HEK293 (cell line): ENCODE measurements around the gene SCRN2.

Source experiments
- KLF17 ChIP-seq: fragments of 450-650 bp; formaldehyde crosslinking; IDR thresholded peaks from 2 replicates; pipeline ENCODE4 v1.5.1; 2016; ENCODE audit warnings: missing biosample characterization, missing genetic modification characterization
- MZF1 ChIP-seq: fragments of 450-650 bp; formaldehyde crosslinking; IDR thresholded peaks from 2 replicates; pipeline ENCODE4 v1.5.1; 2017; ENCODE audit warnings: missing biosample characterization, missing genetic modification characterization, borderline replicate concordance
- OSR2 ChIP-seq: fragments of 450-650 bp; formaldehyde crosslinking; IDR thresholded peaks from 2 replicates; pipeline ENCODE4 v1.5.1; 2016; ENCODE audit warnings: missing biosample characterization, missing genetic modification characterization
- OVOL3 ChIP-seq: fragments of 450-650 bp; formaldehyde crosslinking; IDR thresholded peaks from 2 replicates; pipeline ENCODE4 v1.5.1; 2016; ENCODE audit warnings: missing biosample characterization, missing genetic modification characterization
- PRDM1 ChIP-seq: fragments of 450-650 bp; formaldehyde crosslinking; IDR thresholded peaks from 2 replicates; pipeline ENCODE4; 2016; ENCODE audit warnings: missing biosample characterization, missing genetic modification characterization
- SP7 ChIP-seq: fragments of 450-650 bp; formaldehyde crosslinking; IDR thresholded peaks from 2 replicates; pipeline ENCODE4 v1.5.1; 2016; ENCODE audit warnings: missing biosample characterization, missing genetic modification characterization
- ZFHX2 ChIP-seq: fragments of 450-650 bp; formaldehyde crosslinking; conservative IDR thresholded peaks from 2 replicates; pipeline ENCODE4 v1.5.1; 2016; ENCODE audit warnings: missing biosample characterization, missing genetic modification characterization
- ZIC2 ChIP-seq: fragments of 450-650 bp; formaldehyde crosslinking; IDR thresholded peaks from 2 replicates; pipeline ENCODE4 v1.5.1; 2016; ENCODE audit warnings: missing biosample characterization, missing genetic modification characterization
- ZNF132 ChIP-seq: fragments of 450-650 bp; formaldehyde crosslinking; IDR thresholded peaks from 2 replicates; pipeline ENCODE4 v1.5.1; 2017; ENCODE audit warnings: missing biosample characterization, missing genetic modification characterization, borderline replicate concordance
- ZNF138 ChIP-seq: fragments of 450-650 bp; formaldehyde crosslinking; IDR thresholded peaks from 2 replicates; pipeline ENCODE4 v1.5.1; 2016; ENCODE audit warnings: missing biosample characterization, missing genetic modification characterization, borderline replicate concordance
- ZNF16 ChIP-seq: fragments of 450-650 bp; formaldehyde crosslinking; IDR thresholded peaks from 2 replicates; pipeline ENCODE4 v1.5.1; 2016; ENCODE audit warnings: low read depth, missing biosample characterization, missing genetic modification characterization
- ZNF169 ChIP-seq: fragments of 450-650 bp; formaldehyde crosslinking; IDR thresholded peaks from 2 replicates; pipeline ENCODE4 v1.5.1; 2016; ENCODE audit warnings: missing biosample characterization, missing genetic modification characterization
- ZNF23 ChIP-seq: fragments of 450-650 bp; formaldehyde crosslinking; IDR thresholded peaks from 2 replicates; pipeline ENCODE4 v1.5.1; 2016; ENCODE audit warnings: missing biosample characterization, missing genetic modification characterization, borderline replicate concordance
- ZNF302 ChIP-seq: fragments of 450-650 bp; formaldehyde crosslinking; IDR thresholded peaks from 2 replicates; pipeline ENCODE4 v1.5.1; 2016; ENCODE audit warnings: missing biosample characterization, missing genetic modification characterization, low read depth
- ZNF518A ChIP-seq: fragments of 450-650 bp; formaldehyde crosslinking; conservative IDR thresholded peaks from 2 replicates; pipeline ENCODE4 v1.5.1; 2016; ENCODE audit warnings: low read depth, missing biosample characterization, missing genetic modification characterization
- ZNF549 ChIP-seq: fragments of 450-650 bp; IDR thresholded peaks from 2 replicates; pipeline ENCODE4 v1.5.1; 2018; ENCODE audit warnings: missing biosample characterization, missing genetic modification characterization, mild to moderate bottlenecking, inconsistent platforms, moderate library complexity
- ZNF621 ChIP-seq: fragments of 450-650 bp; formaldehyde crosslinking; IDR thresholded peaks from 2 replicates; pipeline ENCODE4 v1.5.1; 2017; ENCODE audit warnings: missing biosample characterization, missing genetic modification characterization
- ZNF624 ChIP-seq: fragments of 450-650 bp; formaldehyde crosslinking; IDR thresholded peaks from 2 replicates; pipeline ENCODE4 v1.5.1; 2017; ENCODE audit warnings: missing biosample characterization, missing genetic modification characterization
- ZNF626 ChIP-seq: fragments of 450-650 bp; sonication (Bioruptor Pico); formaldehyde crosslinking; IDR thresholded peaks from 2 replicates; pipeline ENCODE4 v1.5.1; 2018; ENCODE audit warnings: missing biosample characterization, missing genetic modification characterization, inconsistent platforms
- ZNF792 ChIP-seq: fragments of 450-650 bp; formaldehyde crosslinking; IDR thresholded peaks from 2 replicates; pipeline ENCODE4 v1.5.1; 2016; ENCODE audit warnings: missing biosample characterization, missing genetic modification characterization
- ZNF830 ChIP-seq: fragments of 450-650 bp; IDR thresholded peaks from 2 replicates; pipeline ENCODE4 v1.5.0; 2018; ENCODE audit warnings: missing biosample characterization, missing genetic modification characterization, low read depth, mild to moderate bottlenecking, moderate library complexity
- ZSCAN5A ChIP-seq: fragments of 450-650 bp; formaldehyde crosslinking; IDR thresholded peaks from 2 replicates; pipeline ENCODE4 v1.5.1; 2016; ENCODE audit warnings: missing biosample characterization, missing genetic modification characterization
- TF ChIP-seq, protein P1 (sequence below): fragments of 450-650 bp; formaldehyde crosslinking; IDR thresholded peaks from 2 replicates; pipeline ENCODE4 v1.5.1; 2017; ENCODE audit warnings: missing biosample characterization, missing genetic modification characterization
- TF ChIP-seq, protein P2 (sequence below): fragments of 450-650 bp; formaldehyde crosslinking; IDR thresholded peaks from 2 replicates; pipeline ENCODE4 v1.5.1; 2017; ENCODE audit warnings: missing biosample characterization, missing genetic modification characterization
- TF ChIP-seq, protein P3 (sequence below): fragments of 450-650 bp; formaldehyde crosslinking; conservative IDR thresholded peaks from 2 replicates; pipeline ENCODE4 v1.5.1; 2016; ENCODE audit warnings: low read depth, missing biosample characterization, missing genetic modification characterization

SCRN2 gene

GRCh38 chr17:47821424-47822391, 19.4 kb downstream of the SCRN2 start, which contains the start of gene OSBPL7 (continued):
- TF ChIP-seq ZIC2 (tag by site-specific recombination) = peak; percentile 70; the same call in 1 of the 2 replicates
- TF ChIP-seq, protein P1, sequence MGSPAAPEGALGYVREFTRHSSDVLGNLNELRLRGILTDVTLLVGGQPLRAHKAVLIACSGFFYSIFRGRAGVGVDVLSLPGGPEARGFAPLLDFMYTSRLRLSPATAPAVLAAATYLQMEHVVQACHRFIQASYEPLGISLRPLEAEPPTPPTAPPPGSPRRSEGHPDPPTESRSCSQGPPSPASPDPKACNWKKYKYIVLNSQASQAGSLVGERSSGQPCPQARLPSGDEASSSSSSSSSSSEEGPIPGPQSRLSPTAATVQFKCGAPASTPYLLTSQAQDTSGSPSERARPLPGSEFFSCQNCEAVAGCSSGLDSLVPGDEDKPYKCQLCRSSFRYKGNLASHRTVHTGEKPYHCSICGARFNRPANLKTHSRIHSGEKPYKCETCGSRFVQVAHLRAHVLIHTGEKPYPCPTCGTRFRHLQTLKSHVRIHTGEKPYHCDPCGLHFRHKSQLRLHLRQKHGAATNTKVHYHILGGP (tag by site-specific recombination) = no peak
- no peak for TF ChIP-seq ZNF302 (tag by site-specific recombination)
- TF ChIP-seq ZNF792 (tag by site-specific recombination) = no peak
- TF ChIP-seq ZNF16 = no peak
- no peak for TF ChIP-seq ZNF626 (tag by site-specific recombination)
- TF ChIP-seq ZSCAN5A (tag by site-specific recombination) = no peak
- peak; percentile 58; the same call in 1 of the 2 replicates for TF ChIP-seq OSR2 (tag by site-specific recombination)
- no peak; the same call in 1 of the 2 replicates for TF ChIP-seq ZFHX2 (tag by site-specific recombination)
- TF ChIP-seq ZNF169 (tag by site-specific recombination) = no peak
- TF ChIP-seq MZF1 = no peak; the same call in 1 of the 2 replicates
- TF ChIP-seq, protein P2, sequence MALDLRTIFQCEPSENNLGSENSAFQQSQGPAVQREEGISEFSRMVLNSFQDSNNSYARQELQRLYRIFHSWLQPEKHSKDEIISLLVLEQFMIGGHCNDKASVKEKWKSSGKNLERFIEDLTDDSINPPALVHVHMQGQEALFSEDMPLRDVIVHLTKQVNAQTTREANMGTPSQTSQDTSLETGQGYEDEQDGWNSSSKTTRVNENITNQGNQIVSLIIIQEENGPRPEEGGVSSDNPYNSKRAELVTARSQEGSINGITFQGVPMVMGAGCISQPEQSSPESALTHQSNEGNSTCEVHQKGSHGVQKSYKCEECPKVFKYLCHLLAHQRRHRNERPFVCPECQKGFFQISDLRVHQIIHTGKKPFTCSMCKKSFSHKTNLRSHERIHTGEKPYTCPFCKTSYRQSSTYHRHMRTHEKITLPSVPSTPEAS = no peak
- TF ChIP-seq ZNF132 (tag by site-specific recombination) = no peak
- TF ChIP-seq SP7 = peak; percentile 70
- no peak; the same call in 1 of the 2 replicates for TF ChIP-seq KLF17
- no peak for TF ChIP-seq ZNF549 (tag by site-specific recombination)
- TF ChIP-seq OVOL3 (tag by site-specific recombination) = no peak
- no peak for TF ChIP-seq ZNF624 (tag by site-specific recombination)
- TF ChIP-seq ZNF23 (tag by site-specific recombination) = no peak
- TF ChIP-seq ZNF138 (tag by site-specific recombination) = no peak
- no peak for TF ChIP-seq ZNF830 (tag by site-specific recombination)
- TF ChIP-seq, protein P3, sequence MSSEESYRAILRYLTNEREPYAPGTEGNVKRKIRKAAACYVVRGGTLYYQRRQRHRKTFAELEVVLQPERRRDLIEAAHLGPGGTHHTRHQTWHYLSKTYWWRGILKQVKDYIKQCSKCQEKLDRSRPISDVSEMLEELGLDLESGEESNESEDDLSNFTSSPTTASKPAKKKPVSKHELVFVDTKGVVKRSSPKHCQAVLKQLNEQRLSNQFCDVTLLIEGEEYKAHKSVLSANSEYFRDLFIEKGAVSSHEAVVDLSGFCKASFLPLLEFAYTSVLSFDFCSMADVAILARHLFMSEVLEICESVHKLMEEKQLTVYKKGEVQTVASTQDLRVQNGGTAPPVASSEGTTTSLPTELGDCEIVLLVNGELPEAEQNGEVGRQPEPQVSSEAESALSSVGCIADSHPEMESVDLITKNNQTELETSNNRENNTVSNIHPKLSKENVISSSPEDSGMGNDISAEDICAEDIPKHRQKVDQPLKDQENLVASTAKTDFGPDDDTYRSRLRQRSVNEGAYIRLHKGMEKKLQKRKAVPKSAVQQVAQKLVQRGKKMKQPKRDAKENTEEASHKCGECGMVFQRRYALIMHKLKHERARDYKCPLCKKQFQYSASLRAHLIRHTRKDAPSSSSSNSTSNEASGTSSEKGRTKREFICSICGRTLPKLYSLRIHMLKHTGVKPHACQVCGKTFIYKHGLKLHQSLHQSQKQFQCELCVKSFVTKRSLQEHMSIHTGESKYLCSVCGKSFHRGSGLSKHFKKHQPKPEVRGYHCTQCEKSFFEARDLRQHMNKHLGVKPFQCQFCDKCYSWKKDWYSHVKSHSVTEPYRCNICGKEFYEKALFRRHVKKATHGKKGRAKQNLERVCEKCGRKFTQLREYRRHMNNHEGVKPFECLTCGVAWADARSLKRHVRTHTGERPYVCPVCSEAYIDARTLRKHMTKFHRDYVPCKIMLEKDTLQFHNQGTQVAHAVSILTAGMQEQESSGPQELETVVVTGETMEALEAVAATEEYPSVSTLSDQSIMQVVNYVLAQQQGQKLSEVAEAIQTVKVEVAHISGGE (tag by site-specific recombination) = peak; percentile 90
- TF ChIP-seq ZNF518A (tag by site-specific recombination) = 0 out of 2 replicates have a peak, but pooled peaks have one; percentile 38
- no peak for TF ChIP-seq PRDM1 (tag by site-specific recombination)
- TF ChIP-seq ZNF621 = no peak
